H1 (cell line): ENCODE results near the gene SLC38A1. TPM values are rescaled to one million over a fixed set of nuclear protein-coding genes. Genes with fewer than 3 reads are reported as not detected.
A peak's percentile ranks its signal among the peaks of the same experiment; 100 is the strongest.

Source experiments
- CTCF ChIA-PET: fragments of 300-600 bp; sonication (Branson Sonifier 250); formaldehyde crosslinking; loops from one replicate; lab custom pipeline; 2021; ENCODE audit not compliant: partially characterized antibody; lab: Charles Lee
- POLR2A ChIA-PET: fragments of 300-600 bp; sonication (Branson Sonifier 250); formaldehyde crosslinking; loops from one replicate; lab custom pipeline; 2021; ENCODE audit warnings: inconsistent platforms; ENCODE audit not compliant: partially characterized antibody; lab: Charles Lee
- DNase-seq, 2 experiments: peaks; one replicate each; pipeline versions ENCODE4 v3.0.0 to v3.0.0-alpha.2; 2010 to 2022; ENCODE audit warnings: low spot score in 2 of 2, low read depth in 1 of 2, mixed read lengths in 1 of 2
- FAIRE-seq: peaks from 2 replicates; lab custom pipeline; 2011; peaks lifted over from hg19 to GRCh38; lab: Jason Lieb, UNC
- H2AFZ ChIP-seq: 2 replicates; pipeline ENCODE4 v1.8.1; 2012; ENCODE audit warnings: low read length, inconsistent platforms
- H2AK5ac ChIP-seq: 2 replicates; pipeline ENCODE4 v1.6.1; 2013; ENCODE audit warnings: low read depth, low read length
- H2BK120ac ChIP-seq: replicated peaks from 2 replicates; pipeline ENCODE3; 2013; ENCODE audit warnings: low read depth, low read length, inconsistent platforms
- H2BK12ac ChIP-seq: 2 replicates; pipeline ENCODE4 v1.6.1; 2013; ENCODE audit warnings: low read depth, low read length
- H2BK15ac ChIP-seq: 2 replicates; pipeline ENCODE4 v1.6.1; 2013; ENCODE audit warnings: low read length
- H2BK20ac ChIP-seq: 2 replicates; pipeline ENCODE4 v1.6.1; 2013; ENCODE audit warnings: low read length
- H2BK5ac ChIP-seq: 2 replicates; pipeline ENCODE4 v1.6.1; 2013; ENCODE audit warnings: low read depth, low read length
- H3K14ac ChIP-seq: 2 replicates; pipeline ENCODE4 v1.6.1; 2013; ENCODE audit warnings: inconsistent platforms; ENCODE audit not compliant: insufficient read length
- H3K18ac ChIP-seq: 2 replicates; pipeline ENCODE4 v1.6.1; 2013; ENCODE audit warnings: low read length; ENCODE audit errors: extremely low read depth
- H3K23ac ChIP-seq: 2 replicates; pipeline ENCODE4 v1.6.1; 2013; ENCODE audit warnings: inconsistent platforms; ENCODE audit not compliant: insufficient read length
- H3K23me2 ChIP-seq: 2 replicates; pipeline ENCODE4 v1.6.1; 2013; ENCODE audit warnings: low read depth, low read length
- H3K27ac ChIP-seq: 2 replicates; pipeline ENCODE4 v1.6.1; 2011; ENCODE audit warnings: low read depth, low read length, inconsistent platforms
- H3K27me3 ChIP-seq, 4 experiments: replicated peaks in 1 of 4; 1 replicate in 1 of 4; 2 replicates in 3 of 4; pipeline versions ENCODE4 v1.6.1 to v1.8.1; 2011 to 2013; ENCODE audit warnings: low read length in 3 of 4, mild to moderate bottlenecking in 3 of 4, inconsistent platforms in 2 of 4, mixed read lengths in 2 of 4, moderate library complexity in 1 of 4; ENCODE audit not compliant: control insufficient read depth in 3 of 4, insufficient read depth in 3 of 4; ENCODE audit errors: extremely low read depth in 1 of 4
- H3K36me3 ChIP-seq, 4 experiments: 2 replicates each; pipeline versions ENCODE4 v1.6.1 to v1.8.1; 2011 to 2013; ENCODE audit warnings: mild to moderate bottlenecking in 4 of 4, low read length in 3 of 4, moderate library complexity in 2 of 4, control low read depth in 1 of 4, inconsistent platforms in 1 of 4; ENCODE audit not compliant: insufficient read depth in 4 of 4, control insufficient read depth in 2 of 4
- H3K4ac ChIP-seq: replicated peaks from 2 replicates; pipeline ENCODE3; 2013; ENCODE audit warnings: low read length, low read depth, mixed read lengths, inconsistent platforms; ENCODE audit not compliant: insufficient read length
- H3K4me1 ChIP-seq, 4 experiments: replicated peaks in 1 of 4; 1 replicate in 1 of 4; 2 replicates in 3 of 4; pipeline versions ENCODE4 v1.6.1 to v1.8.1; 2011 to 2013; ENCODE audit warnings: low read length in 3 of 4, inconsistent platforms in 2 of 4, mixed read lengths in 1 of 4; ENCODE audit not compliant: insufficient read depth in 4 of 4, control insufficient read depth in 3 of 4
- H3K4me2 ChIP-seq, 2 experiments: 2 replicates each; pipeline versions ENCODE4 v1.6.1 to v1.8.1; 2011 to 2013; ENCODE audit warnings: low read depth in 2 of 2, low read length in 2 of 2, control low read depth in 1 of 2, inconsistent platforms in 1 of 2, mild to moderate bottlenecking in 1 of 2; ENCODE audit not compliant: insufficient read depth in 1 of 2
- H3K4me3 ChIP-seq, 4 experiments: fragments of 200-600, 300-600 bp in 1 of 4; sonication (generic), shearing (Covaris generic), sonication (Bioruptor Twin) in 1 of 4; 2 replicates each; pipeline versions ENCODE4 v1.5.1 to v1.8.1; 2011 to 2016; ENCODE audit warnings: low read length in 4 of 4, low read depth in 3 of 4, control low read depth in 2 of 4, inconsistent platforms in 2 of 4, mild to moderate bottlenecking in 2 of 4, mixed read lengths in 1 of 4, moderate library complexity in 1 of 4; ENCODE audit not compliant: insufficient read depth in 2 of 4; ENCODE audit errors: extremely low read depth in 1 of 4
- H3K56ac ChIP-seq: replicated peaks from 2 replicates; pipeline ENCODE3; 2013; ENCODE audit warnings: low read depth, mild to moderate bottlenecking, mixed read lengths, low read length, inconsistent platforms; ENCODE audit not compliant: insufficient read length
- H3K79me1 ChIP-seq: 2 replicates; pipeline ENCODE4 v1.6.1; 2013; ENCODE audit warnings: low read depth, low read length, control low read depth
- H3K79me2 ChIP-seq, 2 experiments: 2 replicates each; pipeline versions ENCODE4 v1.6.1 to v1.8.1; 2012 to 2013; ENCODE audit warnings: low read length in 2 of 2, mild to moderate bottlenecking in 2 of 2, inconsistent platforms in 1 of 2; ENCODE audit not compliant: insufficient read depth in 2 of 2, control insufficient read depth in 1 of 2
- H3K9ac ChIP-seq, 4 experiments: replicated peaks in 1 of 4; 1 replicate in 1 of 4; 2 replicates in 3 of 4; pipeline versions ENCODE4 v1.6.1 to v1.8.1; 2011 to 2013; ENCODE audit warnings: low read depth in 3 of 4, low read length in 3 of 4, control low read depth in 2 of 4, mild to moderate bottlenecking in 2 of 4, moderate library complexity in 2 of 4, inconsistent platforms in 1 of 4; ENCODE audit errors: extremely low read depth in 1 of 4
- H3K9me3 ChIP-seq, 2 experiments: 2 replicates each; pipeline versions ENCODE4 v1.6.1 to v1.8.1; 2012 to 2013; ENCODE audit warnings: mild to moderate bottlenecking in 2 of 2, moderate library complexity in 2 of 2, control low read depth in 1 of 2, inconsistent platforms in 1 of 2, low read depth in 1 of 2, low read length in 1 of 2, mixed read lengths in 1 of 2; ENCODE audit not compliant: insufficient read depth in 2 of 2
- H4K20me1 ChIP-seq, 2 experiments: replicated peaks in 1 of 2; 2 replicates each; pipeline versions ENCODE3 to v1.8.1; 2011 to 2013; ENCODE audit warnings: inconsistent platforms in 2 of 2, low read length in 2 of 2, mild to moderate bottlenecking in 1 of 2; ENCODE audit not compliant: insufficient read depth in 2 of 2, control insufficient read depth in 1 of 2
- H4K5ac ChIP-seq: 2 replicates; pipeline ENCODE4 v1.6.1; 2013; ENCODE audit warnings: low read length, low read depth, mixed read lengths, inconsistent platforms; ENCODE audit not compliant: insufficient read length
- H4K8ac ChIP-seq: 2 replicates; pipeline ENCODE4 v1.8.0; 2013; ENCODE audit warnings: mild to moderate bottlenecking, moderate library complexity, low read length, inconsistent platforms; ENCODE audit not compliant: insufficient read depth; ENCODE audit errors: extremely low read depth
- H4K91ac ChIP-seq: replicated peaks from 2 replicates; pipeline ENCODE3; 2013; ENCODE audit warnings: low read length, mixed read lengths, inconsistent platforms; ENCODE audit not compliant: insufficient read length
- BACH1 ChIP-seq: IDR thresholded peaks from 2 replicates; pipeline ENCODE4 v1.6.1; 2012; ENCODE audit warnings: low read length, improper control_type of control experiment
- BCL11A ChIP-seq, 2 experiments: IDR thresholded peaks; one replicate each; pipeline ENCODE4 v1.6.1; 2011; ENCODE audit warnings: low read depth in 2 of 2, low read length in 2 of 2, mild to moderate bottlenecking in 2 of 2
- EGR1 ChIP-seq: IDR thresholded peaks from 2 replicates; pipeline ENCODE4 v1.6.1; 2011; ENCODE audit warnings: low read depth, low read length, borderline replicate concordance
- HDAC2 ChIP-seq, 2 experiments: fragments of 300-600 bp in 1 of 2; sonication (generic) in 1 of 2; IDR thresholded peaks; 2 replicates each; pipeline ENCODE4 v1.6.1; 2011 to 2012; ENCODE audit warnings: low read depth in 2 of 2, low read length in 2 of 2, mild to moderate bottlenecking in 2 of 2, moderate library complexity in 2 of 2, borderline replicate concordance in 1 of 2, inconsistent platforms in 1 of 2
- JUN ChIP-seq: IDR thresholded peaks from 2 replicates; pipeline ENCODE4 v1.6.1; 2011; ENCODE audit warnings: low read depth, mild to moderate bottlenecking, improper control_type of control experiment, low read length
- PHF8 ChIP-seq: fragments of 200-600 bp; sonication (generic); conservative IDR thresholded peaks from 2 replicates; pipeline ENCODE4 v1.7.1; 2012; ENCODE audit warnings: low read depth, mild to moderate bottlenecking, inconsistent platforms, low read length, moderate library complexity
- POLR2A ChIP-seq, 2 experiments: IDR thresholded peaks; 1 replicate in 1 of 2; 2 replicates in 1 of 2; pipeline ENCODE4 v1.6.1; 2011; ENCODE audit warnings: low read depth in 2 of 2, low read length in 2 of 2, mild to moderate bottlenecking in 2 of 2; ENCODE audit errors: control extremely low read depth in 1 of 2
- TAF1 ChIP-seq: IDR thresholded peaks from 2 replicates; pipeline ENCODE4 v1.6.1; 2011; ENCODE audit warnings: mild to moderate bottlenecking, low read depth, low read length
- TCF12 ChIP-seq: IDR thresholded peaks from 2 replicates; pipeline ENCODE4 v1.6.1; 2011; ENCODE audit warnings: low read depth, mild to moderate bottlenecking, low read length
- WGBS, 2 experiments: shearing (Covaris generic) in 1 of 2; methylation state at CpG; one replicate each; pipeline versions ENCODE4 v1.1.6 to v1.1.7; 2013 to 2015; ENCODE audit warnings: low lambda C conversion rate in 2 of 2, mixed read lengths in 2 of 2, inconsistent platforms in 1 of 2, low coverage in 1 of 2, missing lambda C conversion rate in 1 of 2; ENCODE audit not compliant: insufficient replicate concordance in 2 of 2, insufficient coverage in 1 of 2, insufficient read length in 1 of 2; ENCODE audit errors: extremely low coverage in 1 of 2, missing lambda C conversion rate in 1 of 2; 5-methylcytosine and 5-hydroxymethylcytosine counted together
- polyA plus RNA-seq, 7 experiments: library from polyadenylated mRNA; depleted of rRNA in 3 of 7; stranded (reverse) in 5 of 7; unstranded in 2 of 7; fragments of >200 nt in 5 of 7; fragments of 200-250 nt in 2 of 7; gene quantifications; 1 replicate in 5 of 7; 2 replicates in 1 of 7; 4 replicates in 1 of 7; pipeline versions ENCODE4 v1.2.1 to v1.2.3, GENCODE V29; 2011 to 2013; ENCODE audit warnings: missing spikeins in 2 of 7, mixed read lengths in 2 of 7
- total RNA-seq: library from RNA; stranded (reverse); fragmentation: NEBNext Ultra II Directional; extraction: Animal tissue kit (Norgen Biotek cat#: 25700); gene quantifications from 2 replicates; pipeline ENCODE4 v1.2.1, GENCODE V29; 2021
- TF ChIP-seq, protein P1 (sequence below): IDR thresholded peaks from 2 replicates; pipeline ENCODE4 v1.6.1; 2011; ENCODE audit warnings: low read length, improper control_type of control experiment
- TF ChIP-seq, protein P2 (sequence below): IDR thresholded peaks from 2 replicates; pipeline ENCODE4 v1.6.1; 2012; ENCODE audit warnings: inconsistent platforms
- TF ChIP-seq, protein P3 (sequence below): IDR thresholded peaks from 2 replicates; pipeline ENCODE4 v1.6.1; 2011; ENCODE audit warnings: low read depth, mild to moderate bottlenecking, low read length; ENCODE audit not compliant: insufficient read depth

Gene SLC38A1
- total and polyA plus RNA-seq, 2 of the 8 experiments (the other 6 are each of a cell fraction or from before 2014, with no cell fraction given), result 83.4 to 242 TPM

DNA sequence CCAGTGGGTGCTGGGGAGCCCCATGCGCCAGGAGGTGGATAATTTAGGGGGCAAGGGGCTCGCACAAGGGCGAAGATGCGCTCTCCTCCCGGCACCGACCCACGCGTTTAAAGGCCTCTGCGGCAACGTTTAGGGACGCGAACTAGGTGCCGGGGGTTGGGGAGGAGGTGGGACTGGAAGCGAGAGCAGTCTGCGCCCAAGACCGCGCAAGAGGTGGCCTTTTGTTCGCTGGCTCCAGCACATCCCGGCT, 1.3 kb downstream of the SLC38A1 start:
- Histone ChIP-seq H3K9ac (peak overlapping the region; percentile 96 to 97 (median 96)), H3K36me3 (no peaks in the 10 kb centered on the region; a peak in 1 of 8 replicates), H3K4ac (peak overlapping the region; percentile 82), H4K20me1 (peaks cover 15 to 28% of the 10 kb centered on the region in 2 experiments), H3K79me2 (peaks cover 56 to 88% of the 10 kb centered on the region in 2 experiments), H3K18ac (peak overlapping the region; percentile 98), H3K56ac (peak overlapping the region; percentile 88), H2AK5ac (peak overlapping the region; percentile 59; the same call in 1 of the 2 replicates), H3K4me2 (peak overlapping the region; percentile 72 to 91), H2BK120ac (peak overlapping the region; percentile 10), H3K4me1 (peaks cover 6 to 22% (median 14%) of the 10 kb centered on the region in 4 experiments; a peak in 6 of 7 replicates), H2BK12ac (peak overlapping the region; percentile 90; the same call in 1 of the 2 replicates), H2BK20ac (no peak overlapping the region), H3K27me3 (no peaks in the 10 kb centered on the region), H3K27ac (peak overlapping the region; percentile 97), H3K79me1 (no peaks in the 10 kb centered on the region; the same call in 1 of the 2 replicates), H3K23ac (no peak overlapping the region), H4K91ac (peak overlapping the region; percentile 100), H2BK15ac (no peak overlapping the region), H3K23me2 (peaks cover 9% of the 10 kb centered on the region), H2BK5ac (peak overlapping the region; percentile 99), H3K14ac (peak overlapping the region; percentile 51), H4K8ac (peak overlapping the region; percentile 98), H3K4me3 (peak overlapping the region; percentile 91 to 98 (median 96)), H2AFZ (no peak overlapping the region), H4K5ac (peak overlapping the region; percentile 80), H3K9me3 (no peaks in the 10 kb centered on the region)
- ChIA-PET CTCF (no interaction called here), POLR2A (interaction anchor here (1.2 to 10.3 kb wide), 4 partner anchors 9 to 104 kb away, joined by 3 to 198 read pairs (median 27); partner anchors contain the start of gene SLC38A2)
- no peak for FAIRE-seq
- 0% methylated on average over 19 of the region's 19 CpGs; no CpG with 5 or more reads in 1 of the 2 experiments for WGBS, 2 experiments
- peak in 1 of 2 experiments; percentile 52 for DNase-seq
- peak; percentile 42; the same call in 1 of the 2 replicates for TF ChIP-seq TAF1
- TF ChIP-seq JUN, result no peak
- TF ChIP-seq PHF8, result peak; percentile 48; the same call in 1 of the 2 replicates
- TF ChIP-seq TCF12, result no peak
- no peak for TF ChIP-seq BCL11A (IDR thresholded peaks at IDR 0.05; ENCODE audit: low read depth in 2 of 2, low read length in 2 of 2)
- TF ChIP-seq EGR1, result no peak
- TF ChIP-seq BACH1, result no peak
- TF ChIP-seq, protein P1, sequence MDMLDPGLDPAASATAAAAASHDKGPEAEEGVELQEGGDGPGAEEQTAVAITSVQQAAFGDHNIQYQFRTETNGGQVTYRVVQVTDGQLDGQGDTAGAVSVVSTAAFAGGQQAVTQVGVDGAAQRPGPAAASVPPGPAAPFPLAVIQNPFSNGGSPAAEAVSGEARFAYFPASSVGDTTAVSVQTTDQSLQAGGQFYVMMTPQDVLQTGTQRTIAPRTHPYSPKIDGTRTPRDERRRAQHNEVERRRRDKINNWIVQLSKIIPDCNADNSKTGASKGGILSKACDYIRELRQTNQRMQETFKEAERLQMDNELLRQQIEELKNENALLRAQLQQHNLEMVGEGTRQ, result no peak
- TF ChIP-seq HDAC2 (IDR thresholded peaks at IDR 0.05; ENCODE audit: borderline replicate concordance in 1 of 2, low read depth in 2 of 2, low read length in 2 of 2), result no peak
- 0 out of 3 replicates have a peak, but pooled peaks of 1 of the 2 experiments have one; percentile 43 for TF ChIP-seq POLR2A (IDR thresholded peaks at IDR 0.05; ENCODE audit: control extremely low read depth in 1 of 2, low read depth in 2 of 2, low read length in 2 of 2)
- TF ChIP-seq, protein P2, sequence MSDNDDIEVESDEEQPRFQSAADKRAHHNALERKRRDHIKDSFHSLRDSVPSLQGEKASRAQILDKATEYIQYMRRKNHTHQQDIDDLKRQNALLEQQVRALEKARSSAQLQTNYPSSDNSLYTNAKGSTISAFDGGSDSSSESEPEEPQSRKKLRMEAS, result no peak
- TF ChIP-seq, protein P3, sequence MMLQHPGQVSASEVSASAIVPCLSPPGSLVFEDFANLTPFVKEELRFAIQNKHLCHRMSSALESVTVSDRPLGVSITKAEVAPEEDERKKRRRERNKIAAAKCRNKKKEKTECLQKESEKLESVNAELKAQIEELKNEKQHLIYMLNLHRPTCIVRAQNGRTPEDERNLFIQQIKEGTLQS, result no peak
